GM19463 (cell line): ENCODE measurements around the gene MTUS2.
A peak's percentile ranks its signal among the peaks of the same experiment; 100 is the strongest.

Experiments used
- ATAC-seq: cut with Tn5 transposase; IDR thresholded peaks from one replicate; pipeline ENCODE4 v1.9.1; 2021; ENCODE audit warnings: mild to moderate bottlenecking, moderate library complexity; ENCODE audit not compliant: unreplicated experiment

The MTUS2 gene

GRCh38 chr13:29499506-29500165 lies 679.5 kb downstream of the MTUS2 start:
- ATAC-seq: no peak

DNA sequence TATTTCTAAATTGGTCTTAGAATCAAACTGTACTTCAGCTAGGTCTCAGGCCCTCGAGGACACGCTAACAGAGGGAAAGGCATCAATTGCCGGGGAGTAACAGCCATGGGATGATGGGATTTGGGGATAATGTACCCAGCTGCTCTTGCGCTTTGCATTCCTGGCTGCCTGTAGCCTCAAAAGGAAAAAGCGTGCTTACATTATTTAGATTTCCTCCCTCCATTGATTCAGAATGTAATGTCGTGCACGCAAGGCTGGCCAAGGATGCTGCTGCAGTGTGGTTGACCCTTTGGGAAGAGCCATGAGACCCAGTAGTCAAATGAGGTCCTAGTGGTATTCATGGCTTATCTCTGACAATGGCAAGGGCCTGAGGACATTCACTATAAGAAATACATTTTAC lies 680.2 kb downstream of the MTUS2 start:
- ATAC-seq: no peak

- no peak for ATAC-seq
These were observed 681.5 kb downstream of the MTUS2 start for GRCh38 chr13:29501674-29502073.

GRCh38 chr13:29502391-29503008 lies 682.4 kb downstream of the MTUS2 start:
- no peak for ATAC-seq

DNA sequence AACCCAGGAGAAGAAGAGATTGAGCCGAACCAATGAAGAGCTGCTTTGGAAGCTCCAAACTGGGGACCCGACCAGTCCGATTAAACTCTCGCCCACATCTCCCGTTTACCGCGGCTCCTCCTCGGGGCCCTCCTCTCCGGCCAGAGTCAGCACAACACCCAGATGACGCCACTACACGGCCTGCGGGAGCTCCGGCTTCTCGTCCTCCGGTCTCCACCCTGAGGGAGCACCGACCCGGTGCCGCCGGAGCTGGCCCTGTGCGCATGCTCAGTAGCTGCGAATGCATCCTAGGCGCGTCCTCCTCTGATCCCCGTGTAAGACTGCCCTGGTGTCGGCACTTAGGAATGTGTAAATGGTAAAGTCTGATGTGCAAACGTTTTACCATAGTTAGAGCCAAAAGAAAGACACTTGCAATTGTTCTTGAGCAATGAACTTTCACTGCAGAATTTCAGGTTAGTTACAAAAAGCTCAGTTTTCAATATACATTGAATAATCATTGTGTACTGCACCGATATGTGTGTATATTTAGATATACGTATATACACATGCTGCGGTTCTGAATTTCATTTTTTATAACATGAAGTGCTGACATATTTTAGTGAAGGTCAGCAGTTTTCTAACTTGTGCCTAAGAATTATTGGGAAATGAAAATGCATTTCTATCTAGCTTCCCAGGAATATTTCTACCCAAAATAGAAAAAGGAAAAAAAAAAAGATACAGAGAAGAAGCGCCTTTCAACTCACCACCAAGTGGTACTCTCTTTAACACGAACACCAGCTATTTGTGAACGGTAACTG lies 683.1 kb downstream of the MTUS2 start:
- no peak for ATAC-seq

DNA sequence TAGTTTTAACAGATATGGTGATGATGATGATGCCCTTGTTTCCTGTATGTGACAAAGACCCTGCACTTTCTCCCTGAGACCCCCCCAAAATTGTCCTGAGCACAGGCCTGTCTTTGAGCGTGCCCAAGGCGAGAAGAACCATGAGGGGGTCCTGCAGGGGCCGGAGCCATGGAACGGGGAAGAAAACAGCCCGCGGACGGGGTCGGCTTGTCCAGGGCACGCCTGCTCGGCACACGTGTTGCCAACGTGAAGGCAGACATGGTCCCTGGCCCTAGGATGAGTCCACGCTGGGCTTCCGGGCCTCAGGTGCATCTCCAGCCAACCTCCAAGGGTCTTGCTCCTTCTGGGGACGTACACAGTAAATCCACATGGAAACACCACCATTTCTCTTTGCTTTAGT lies 684.6 kb downstream of the MTUS2 start:
- no peak for ATAC-seq

GRCh38 chr13:29505511-29505910 lies 685.4 kb downstream of the MTUS2 start:
- ATAC-seq: no peak

- ATAC-seq: no peak
These were observed 685.8 kb downstream of the MTUS2 start for GRCh38 chr13:29505950-29506349.

- no peak for ATAC-seq
These were observed 687.2 kb downstream of the MTUS2 start for GRCh38 chr13:29507356-29507755.

DNA sequence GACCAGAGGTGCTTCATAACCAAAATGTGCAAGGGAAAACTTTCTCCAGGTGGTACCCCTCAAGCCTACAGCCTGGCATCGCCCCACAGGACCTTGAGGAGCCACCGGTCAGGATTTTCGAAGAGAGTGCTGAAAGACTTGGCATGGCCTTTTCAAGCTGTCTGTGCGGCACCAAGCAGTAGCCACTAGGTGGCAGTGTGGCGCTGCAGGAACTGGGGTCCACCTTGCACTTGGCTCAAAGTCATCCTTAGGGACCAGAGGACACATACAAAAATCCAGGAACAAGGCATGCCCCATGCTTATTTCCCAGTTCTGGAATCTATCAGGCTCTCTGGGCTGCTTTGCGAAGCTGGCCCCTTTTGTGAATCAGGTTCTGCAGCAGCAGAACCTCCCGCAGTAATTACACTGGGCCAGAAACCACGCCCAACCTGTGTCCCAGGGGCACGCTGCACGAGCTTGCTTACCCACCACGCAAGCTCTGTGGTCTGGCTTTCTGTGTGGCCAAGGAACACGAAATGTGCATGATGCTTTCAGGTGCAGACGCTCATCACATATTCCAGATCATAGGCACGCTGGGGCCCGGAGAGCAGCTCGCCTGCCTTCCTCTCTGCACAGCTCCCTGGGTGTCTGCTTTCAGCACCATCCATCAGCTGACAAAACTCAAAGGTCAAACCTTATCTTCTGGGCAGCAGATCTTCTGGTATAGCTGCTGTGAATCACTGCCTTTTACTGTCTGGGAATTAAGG lies 688.2 kb downstream of the MTUS2 start:
- ATAC-seq: peak; percentile 78

DNA sequence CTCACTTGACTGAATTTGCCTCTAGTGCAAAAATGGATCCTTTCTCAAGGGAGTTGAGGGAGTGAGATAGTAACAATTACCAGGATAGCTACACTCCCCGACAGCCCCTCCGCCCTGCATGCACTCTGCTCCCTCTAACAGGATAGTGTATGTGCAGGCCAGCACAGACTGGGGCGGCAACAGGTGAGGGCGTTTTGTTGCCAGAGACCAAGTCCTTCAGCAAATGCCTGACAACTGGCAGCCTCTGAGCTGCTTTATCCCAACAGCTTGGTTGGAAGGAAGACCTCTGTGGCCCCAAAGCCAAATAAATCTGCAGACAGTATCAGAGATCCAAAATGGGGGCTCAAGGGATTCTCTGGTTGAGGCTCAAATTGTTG lies 688.7 kb downstream of the MTUS2 start:
- ATAC-seq: no peak

DNA sequence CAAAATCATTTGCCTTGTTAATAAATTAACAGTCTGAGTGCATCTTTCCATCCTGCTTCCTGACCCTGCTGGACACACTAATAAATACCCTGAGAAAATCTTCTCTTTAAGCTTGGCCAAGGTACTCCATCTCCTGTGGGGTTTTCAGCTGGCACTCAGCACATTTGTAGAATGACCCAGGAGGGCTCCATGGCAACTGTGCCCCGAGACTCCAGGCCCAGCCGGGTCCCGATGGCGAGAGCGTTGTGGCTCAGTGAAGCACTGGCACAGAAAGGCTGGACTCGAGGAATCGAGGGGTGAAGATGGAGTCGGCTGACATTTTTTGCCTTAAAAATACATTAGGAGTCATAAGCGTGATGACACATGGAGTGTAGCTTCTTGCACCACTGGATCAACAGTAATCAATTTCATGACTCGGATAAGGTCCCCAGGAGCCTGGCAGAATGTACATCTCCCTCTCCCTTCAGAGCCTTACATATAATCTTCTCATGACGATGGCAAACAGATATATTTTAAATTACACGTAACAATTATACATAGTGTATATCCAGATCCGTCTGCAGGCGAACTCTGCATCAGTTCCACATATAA lies 690.0 kb downstream of the MTUS2 start:
- no peak for ATAC-seq

- ATAC-seq: no peak
These were observed 690.5 kb downstream of the MTUS2 start for GRCh38 chr13:29510651-29511084.

- ATAC-seq: no peak
These were observed 691.1 kb downstream of the MTUS2 start for GRCh38 chr13:29511106-29511796.

DNA sequence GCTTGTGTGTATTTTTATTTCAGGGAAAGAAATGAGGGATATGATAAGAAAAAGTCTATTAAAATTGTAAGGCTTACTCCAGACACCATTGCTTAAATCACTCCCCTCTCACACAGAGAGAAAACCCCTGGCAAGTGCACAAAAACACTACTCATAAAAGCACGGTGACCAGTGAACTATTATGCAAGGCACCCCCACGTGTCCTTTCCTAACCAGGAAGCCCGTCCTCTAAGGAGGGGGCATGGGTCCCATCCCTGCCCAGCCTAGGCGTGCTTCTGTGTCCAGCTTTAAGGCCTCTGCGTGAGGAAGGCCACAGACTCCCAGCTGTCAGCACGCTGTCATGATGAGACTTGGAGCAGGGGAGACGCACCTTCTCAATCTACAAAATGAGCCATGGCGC lies 691.8 kb downstream of the MTUS2 start:
- ATAC-seq: no peak

- no peak for ATAC-seq
These were observed 693.2 kb downstream of the MTUS2 start for GRCh38 chr13:29513002-29513980.

DNA sequence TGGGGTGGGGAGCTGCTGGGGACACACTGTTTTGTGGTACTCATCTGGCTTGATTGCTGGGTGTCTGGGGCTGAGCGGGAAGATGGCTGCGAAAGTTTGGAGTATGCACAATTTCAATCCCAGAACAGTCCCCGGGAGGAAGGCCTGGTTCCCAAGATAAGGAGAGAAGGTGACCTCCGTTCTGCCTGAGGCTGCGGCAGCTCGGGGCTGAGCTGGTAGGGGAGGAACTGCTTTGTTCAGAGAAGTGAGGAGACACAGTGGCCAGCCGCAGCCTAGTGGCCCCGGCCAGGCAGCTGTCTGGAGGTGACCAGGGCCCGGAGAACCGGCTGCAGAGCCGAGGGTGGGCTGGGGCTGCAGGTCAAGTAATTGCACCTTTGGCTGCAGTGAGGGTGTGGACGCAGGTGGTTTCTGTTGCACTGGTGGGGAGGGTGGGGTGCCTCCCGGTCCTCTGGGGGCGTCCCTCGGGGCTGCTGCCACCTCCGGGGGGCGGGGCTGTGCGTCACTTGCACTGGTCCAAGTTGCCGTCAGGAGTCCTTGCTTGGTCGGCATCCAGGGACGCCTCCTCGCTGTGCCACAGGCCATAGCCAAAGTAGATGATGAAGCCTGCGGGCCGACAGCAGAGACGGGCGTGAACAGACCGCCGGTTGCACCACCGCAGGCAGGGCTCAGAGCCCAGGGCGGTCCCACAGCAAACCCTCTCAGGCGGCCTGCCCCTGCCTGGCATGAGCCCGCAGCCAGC lies 694.0 kb downstream of the MTUS2 start:
- no peak for ATAC-seq

GRCh38 chr13:29514720-29515310 lies 694.7 kb downstream of the MTUS2 start:
- ATAC-seq: no peak
